HG02943 (cell line): ENCODE results near the gene MAP2K5.

Experiments used
- ATAC-seq: cut with Tn5 transposase; IDR thresholded peaks from one replicate; pipeline ENCODE4 v1.9.1; 2021; ENCODE audit warnings: mild to moderate bottlenecking, low read depth, moderate library complexity; ENCODE audit not compliant: unreplicated experiment

Gene MAP2K5

GRCh38 chr15:67818464-67818863 lies 276.0 kb downstream of the MAP2K5 start:
- ATAC-seq: no peak

- no peak for ATAC-seq
Measured at GRCh38 chr15:67819636-67820035, 277.1 kb downstream of the MAP2K5 start.

GRCh38 chr15:67820122-67820991 lies 277.9 kb downstream of the MAP2K5 start:
- no peak for ATAC-seq

DNA sequence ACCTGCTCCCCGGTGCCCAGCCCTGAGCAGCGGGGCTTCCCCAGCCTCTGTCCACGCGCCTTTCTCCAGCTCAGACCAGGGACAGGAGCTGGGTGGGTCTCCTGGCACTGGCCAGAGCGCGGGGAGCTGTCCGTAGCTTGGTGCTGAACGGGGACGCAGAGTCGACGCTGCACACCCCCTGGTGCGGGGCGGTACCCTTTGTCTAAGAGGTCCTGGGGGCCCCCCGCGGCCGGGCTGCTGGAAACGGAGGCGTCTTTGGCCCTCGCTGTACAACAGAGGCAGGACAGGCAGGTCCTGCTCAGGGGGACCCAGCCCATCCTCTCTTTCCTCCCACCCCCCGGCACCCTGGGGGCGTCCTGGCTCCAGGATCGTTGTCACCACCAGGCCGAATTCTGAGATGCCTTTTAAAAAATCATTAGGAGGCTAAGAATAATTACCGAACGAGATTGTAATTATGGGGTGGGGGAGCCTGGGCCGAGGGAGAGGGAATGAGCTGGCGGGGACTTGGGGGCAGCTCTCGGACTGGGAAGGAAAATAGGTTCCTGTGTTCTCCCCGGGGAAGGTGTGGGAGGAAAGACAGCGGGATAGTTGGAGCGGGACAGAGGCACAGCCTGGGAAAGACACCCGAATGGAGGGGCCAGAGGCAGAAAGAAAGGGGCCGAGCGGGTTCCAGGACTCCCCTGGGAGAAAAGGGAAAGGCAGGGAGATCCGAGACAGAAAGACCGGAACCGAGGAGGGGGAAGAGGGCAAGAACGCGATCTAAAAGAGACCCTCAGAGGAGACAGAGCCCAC lies 278.7 kb downstream of the MAP2K5 start:
- ATAC-seq: no peak

GRCh38 chr15:67821784-67822440 lies 279.4 kb downstream of the MAP2K5 start:
- ATAC-seq: no peak

DNA sequence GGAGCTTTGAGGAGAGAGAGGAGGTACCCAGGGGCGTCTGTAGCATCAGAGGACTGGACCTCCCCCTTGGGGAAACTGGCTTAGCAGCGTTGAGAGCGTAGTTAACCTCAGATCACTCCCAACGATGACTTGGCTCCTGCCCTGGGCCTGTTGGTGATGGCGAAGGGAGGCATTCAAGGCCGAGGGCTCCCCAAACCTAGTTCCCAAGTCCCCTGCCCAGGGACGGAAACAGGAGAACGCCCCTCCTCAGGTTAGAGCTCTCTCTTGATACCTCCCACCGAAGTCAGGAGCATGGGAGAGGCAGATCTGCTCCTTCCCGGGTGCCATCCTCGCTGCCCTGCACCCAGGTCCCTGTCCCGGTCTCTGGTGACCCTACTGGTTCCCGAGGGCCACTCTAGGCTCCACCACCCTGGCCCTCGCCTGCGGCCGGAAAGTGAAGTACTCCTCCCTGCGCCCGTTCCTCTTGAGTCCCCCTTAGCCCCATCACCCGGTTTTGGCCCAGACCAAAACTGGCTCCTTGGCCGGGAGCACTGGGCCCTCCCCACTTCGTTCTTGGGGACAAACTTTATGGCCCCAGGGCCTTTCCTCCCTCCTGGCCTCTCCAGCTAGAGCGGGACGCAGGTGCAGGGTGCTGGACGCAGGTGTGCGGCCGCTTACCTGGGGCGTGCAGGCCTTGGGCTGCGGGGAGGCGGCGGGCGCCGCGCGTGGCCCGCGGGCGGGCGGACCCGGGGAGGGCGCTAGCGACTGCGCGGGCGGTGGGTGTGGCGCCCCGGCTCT lies 280.2 kb downstream of the MAP2K5 start:
- no peak for ATAC-seq

DNA sequence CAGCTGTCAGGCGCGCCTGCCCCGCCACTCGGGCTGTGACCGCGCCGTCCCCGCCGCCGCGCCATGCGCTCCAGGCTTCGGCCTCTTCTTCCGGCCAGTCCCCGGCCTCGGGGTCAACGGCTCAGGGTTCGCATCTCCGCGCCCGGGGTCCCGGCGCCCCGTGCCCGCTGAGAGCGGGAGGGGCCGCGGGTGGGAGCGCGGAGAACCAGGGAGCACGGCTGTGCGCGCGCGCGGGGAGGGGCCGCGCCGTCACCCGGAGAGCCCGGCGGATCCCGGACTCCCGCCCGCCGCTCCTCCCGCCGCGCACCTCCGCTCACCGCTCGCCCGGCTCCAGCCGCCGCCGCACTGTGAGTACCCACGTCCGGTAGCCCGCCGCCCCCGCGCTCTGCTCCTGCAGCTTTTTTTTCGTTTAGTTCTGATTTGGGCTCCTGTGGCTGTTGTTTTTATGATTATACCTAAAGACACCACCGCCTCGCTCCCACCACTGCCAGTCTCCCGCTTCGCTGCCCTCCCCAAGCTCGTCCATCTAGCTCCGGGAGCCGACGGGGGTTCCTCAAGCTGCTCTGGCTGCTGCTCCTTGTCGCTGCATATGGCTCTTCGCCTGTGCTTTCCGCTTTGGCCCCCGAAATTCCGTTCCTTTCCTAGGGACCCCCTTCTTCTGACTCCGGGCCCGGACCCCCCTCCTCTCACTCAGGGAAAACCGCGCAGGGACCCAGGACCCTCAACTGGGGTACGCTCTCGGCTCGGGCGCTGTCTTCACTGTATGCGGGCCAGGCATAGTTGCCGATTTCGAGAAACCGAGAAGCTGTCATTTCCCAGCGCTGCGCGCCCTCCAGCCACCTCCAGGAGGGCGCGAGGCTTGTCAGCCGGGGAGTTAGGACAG lies 281.1 kb downstream of the MAP2K5 start:
- no peak for ATAC-seq

DNA sequence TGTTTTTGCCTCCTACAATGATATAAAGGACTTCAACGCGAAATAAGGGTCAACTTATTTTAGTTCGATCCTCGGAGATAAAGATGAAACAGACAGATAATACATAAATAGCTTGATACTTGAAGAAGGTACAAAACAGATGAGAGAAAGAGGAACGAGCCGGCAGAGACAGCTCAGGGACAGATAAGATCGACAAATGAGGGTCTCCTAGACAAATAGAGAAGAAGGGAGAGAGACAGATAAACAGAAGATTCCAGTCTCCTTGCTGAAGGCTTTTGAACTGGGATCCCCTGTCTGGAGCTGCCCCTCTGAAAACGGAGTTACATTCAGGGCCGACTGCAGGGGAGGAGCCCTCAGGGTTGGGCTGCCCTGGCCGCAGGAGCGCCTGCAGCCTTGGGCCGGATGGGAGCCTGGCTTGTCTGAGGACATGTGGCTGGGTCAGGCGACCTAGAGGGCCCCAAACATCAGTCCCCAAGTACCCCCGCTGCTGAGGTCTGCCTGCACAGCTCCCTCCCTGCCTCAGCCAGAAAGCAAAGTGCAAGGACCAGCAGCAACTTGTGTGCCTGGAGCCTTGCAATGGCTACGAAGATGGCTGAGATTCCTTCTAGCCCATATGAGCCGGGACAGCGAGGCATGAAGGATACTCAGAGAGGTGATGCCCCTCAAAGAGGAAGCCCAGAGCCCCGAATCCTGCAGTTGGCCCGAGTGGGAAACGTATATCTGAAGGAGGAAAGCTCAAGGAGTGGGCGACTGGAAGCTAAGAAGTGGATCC lies 281.9 kb downstream of the MAP2K5 start:
- no peak for ATAC-seq

GRCh38 chr15:67824976-67825880 lies 282.7 kb downstream of the MAP2K5 start, which contains the start of gene SKOR1:
SKOR1 (plus strand) TSS chr15:67825509; CDS start chr15:67825603, 94 bp downstream.
- no peak for ATAC-seq

DNA sequence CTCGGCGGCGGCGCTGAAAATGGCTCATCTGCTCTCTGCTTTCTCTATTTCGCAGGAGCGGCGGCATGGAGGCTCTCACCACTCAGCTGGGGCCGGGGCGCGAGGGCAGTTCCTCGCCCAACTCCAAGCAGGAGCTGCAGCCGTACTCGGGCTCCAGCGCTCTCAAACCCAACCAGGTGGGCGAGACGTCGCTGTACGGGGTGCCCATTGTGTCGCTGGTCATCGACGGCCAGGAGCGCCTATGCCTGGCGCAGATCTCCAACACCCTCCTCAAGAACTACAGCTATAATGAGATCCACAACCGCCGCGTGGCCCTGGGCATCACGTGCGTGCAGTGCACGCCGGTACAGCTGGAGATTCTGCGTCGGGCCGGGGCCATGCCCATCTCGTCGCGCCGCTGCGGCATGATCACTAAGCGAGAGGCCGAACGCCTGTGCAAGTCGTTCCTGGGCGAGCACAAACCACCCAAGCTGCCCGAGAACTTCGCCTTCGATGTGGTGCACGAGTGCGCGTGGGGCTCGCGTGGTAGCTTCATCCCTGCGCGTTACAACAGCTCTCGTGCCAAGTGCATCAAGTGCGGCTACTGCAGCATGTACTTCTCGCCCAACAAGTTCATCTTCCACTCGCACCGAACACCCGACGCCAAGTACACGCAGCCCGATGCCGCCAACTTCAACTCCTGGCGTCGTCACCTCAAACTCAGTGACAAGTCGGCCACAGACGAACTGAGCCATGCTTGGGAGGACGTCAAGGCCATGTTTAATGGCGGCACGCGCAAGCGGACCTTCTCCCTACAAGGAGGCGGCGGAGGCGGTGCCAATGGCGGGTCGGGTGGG lies 283.6 kb downstream of the MAP2K5 start:
- no peak for ATAC-seq

- ATAC-seq: no peak
Measured at GRCh38 chr15:67826717-67827561, 284.4 kb downstream of the MAP2K5 start.

DNA sequence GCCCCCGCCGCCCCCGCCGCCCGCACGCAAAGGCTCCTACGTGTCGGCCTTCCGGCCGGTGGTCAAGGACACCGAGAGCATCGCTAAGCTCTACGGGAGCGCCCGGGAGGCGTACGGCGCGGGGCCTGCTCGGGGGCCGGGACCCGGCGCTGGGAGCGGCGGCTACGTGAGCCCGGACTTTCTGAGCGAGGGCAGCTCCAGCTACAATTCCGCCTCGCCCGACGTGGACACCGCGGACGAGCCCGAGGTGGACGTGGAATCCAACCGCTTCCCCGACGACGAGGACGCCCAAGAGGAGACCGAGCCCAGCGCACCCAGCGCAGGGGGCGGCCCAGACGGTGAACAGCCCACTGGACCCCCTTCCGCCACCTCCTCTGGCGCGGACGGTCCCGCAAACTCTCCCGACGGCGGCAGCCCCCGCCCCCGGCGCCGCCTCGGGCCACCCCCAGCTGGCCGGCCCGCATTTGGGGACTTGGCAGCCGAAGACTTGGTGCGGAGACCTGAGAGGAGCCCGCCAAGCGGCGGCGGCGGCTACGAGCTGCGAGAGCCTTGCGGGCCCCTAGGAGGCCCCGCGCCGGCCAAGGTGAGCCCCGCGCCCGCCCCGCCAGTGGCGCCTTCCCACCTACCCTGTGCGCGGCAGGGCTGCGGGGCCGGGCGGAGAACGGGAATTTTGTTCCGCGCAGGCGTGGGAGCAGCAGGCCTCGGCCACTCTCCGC lies 285.2 kb downstream of the MAP2K5 start:
- ATAC-seq: no peak

DNA sequence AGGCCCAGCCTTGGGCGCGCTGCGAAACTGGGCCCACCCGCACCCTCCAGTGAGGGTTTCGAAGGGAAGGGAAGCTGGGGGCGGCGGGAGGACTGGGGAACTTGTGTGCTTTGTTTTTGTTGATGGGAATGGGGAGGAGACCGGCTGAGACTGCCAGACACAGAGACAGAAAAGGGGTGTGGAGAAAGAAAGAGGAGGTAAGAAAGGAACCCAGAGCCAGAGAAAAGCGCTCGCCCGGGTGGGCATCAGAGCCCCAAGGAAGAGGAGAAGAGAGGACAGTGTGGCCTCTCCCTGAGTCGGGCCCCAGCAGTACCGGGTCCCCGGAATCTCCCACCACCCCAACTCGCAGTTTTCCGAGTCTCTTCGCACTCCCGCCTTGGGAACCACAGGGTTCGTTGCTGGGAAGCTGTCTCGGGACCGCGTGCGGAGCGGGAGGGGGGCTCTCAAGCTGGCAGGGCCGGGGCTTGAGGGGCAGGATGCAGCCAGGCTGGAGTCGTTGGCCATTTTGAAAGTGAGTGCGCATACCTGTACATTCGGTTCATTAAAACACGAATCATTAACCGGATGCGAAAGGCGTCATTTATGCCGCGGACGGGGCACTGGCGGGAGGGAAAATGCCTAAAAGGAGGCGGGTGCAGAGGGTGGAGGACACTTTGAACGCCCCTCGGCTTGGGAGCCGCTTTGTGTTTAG lies 285.9 kb downstream of the MAP2K5 start:
- no peak for ATAC-seq

GRCh38 chr15:67828969-67829646 lies 286.6 kb downstream of the MAP2K5 start:
- ATAC-seq: no peak
